ENCODE data around the gene MEOX2.

The MEOX2 gene

DNA sequence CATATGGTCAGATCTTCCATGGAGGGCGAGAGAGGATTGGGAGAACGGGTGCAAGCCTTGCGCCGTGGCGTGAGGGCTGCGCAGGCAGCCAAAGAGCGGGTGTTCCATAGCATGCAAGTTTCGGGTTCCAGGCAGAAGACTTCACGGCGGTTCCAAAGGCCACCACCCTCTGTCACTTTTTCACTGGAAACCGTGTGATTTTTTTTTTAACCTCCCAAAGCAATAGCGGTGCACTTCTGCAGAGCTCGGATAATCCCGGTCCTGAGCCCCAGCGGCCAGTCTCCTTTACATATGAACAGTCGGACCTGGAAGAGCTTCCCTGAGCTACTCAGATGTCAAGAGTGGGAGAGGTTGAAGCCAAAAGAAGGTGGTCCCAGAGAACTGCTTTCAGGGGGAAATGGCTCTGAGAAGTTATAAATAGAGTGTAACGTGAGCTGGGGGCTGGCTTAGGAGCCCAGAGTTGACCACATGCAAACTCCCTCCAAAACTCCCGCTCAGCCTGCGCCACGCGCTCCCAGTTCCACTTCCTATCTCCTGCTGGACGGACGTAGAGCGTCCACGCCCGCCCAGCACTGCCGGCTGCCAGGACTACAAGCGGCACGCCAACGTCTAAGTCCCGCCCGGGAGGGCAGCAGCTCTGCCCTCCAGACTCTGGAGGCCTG is at the start of gene MEOX2:
MEOX2 (minus strand) TSS at position 389 of the 662 bp plus-strand sequence; CDS start at position 108, 281 bp downstream.
- DNase-seq: no peak

DNA sequence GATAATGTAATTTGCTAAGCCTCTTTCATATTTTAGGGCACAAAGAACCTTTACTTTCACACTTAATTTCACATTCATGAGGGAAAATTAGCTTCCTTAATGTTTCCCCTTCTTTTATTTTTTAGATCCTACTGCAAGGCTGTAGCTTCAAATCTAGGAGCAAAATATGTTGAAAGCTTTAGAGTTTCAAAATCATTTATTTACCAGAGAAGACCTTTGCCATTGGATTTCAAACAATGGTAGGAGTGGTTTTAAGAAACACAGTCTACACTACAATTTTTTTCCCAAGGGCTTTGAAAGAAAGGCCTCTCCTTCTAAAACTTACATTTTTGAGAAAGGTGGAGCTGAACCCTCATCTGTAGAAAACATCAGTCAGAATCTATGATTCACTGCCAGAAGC is 43.3 kb upstream of the MEOX2 start:
- no peak for DNase-seq

DNA sequence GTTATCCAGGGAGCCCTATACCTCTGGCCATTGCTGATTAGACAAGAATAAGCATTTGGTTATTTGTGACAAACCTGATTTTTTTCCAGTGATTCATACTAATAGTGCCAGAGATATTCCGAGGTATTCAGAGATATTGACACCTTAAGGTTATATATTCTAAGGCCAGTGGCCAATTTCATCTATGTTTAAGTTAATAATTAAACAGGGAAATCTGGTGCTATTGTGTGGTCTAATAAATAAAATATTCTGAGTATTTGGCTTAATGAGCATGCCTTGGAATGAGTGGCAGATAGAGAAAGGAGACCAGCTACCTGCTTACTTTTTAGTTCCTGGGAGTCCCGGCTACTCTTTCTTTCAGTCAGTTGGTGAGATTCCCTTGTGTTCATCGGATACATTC is 38.6 kb upstream of the MEOX2 start:
- DNase-seq: no peak

DNA sequence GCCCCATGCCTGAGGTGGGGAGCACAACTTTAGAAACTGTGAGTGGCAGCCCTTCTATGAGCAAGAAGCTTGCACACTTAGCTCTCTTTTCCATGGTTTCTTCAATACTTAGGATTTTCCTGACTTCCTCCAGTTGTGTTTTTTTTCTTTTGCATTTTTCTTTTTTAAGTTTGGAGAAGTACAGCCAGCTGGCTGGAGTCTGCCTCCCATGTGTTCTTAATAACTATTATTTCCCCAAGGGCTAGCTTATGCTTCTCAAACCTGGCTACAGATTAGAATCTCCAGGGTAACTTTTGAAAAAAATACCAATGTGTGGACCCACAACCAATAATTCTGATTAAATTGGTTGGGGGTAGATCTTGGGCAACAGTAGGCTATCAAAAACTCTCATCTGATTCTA is 37.4 kb upstream of the MEOX2 start:
- no peak for DNase-seq

DNA sequence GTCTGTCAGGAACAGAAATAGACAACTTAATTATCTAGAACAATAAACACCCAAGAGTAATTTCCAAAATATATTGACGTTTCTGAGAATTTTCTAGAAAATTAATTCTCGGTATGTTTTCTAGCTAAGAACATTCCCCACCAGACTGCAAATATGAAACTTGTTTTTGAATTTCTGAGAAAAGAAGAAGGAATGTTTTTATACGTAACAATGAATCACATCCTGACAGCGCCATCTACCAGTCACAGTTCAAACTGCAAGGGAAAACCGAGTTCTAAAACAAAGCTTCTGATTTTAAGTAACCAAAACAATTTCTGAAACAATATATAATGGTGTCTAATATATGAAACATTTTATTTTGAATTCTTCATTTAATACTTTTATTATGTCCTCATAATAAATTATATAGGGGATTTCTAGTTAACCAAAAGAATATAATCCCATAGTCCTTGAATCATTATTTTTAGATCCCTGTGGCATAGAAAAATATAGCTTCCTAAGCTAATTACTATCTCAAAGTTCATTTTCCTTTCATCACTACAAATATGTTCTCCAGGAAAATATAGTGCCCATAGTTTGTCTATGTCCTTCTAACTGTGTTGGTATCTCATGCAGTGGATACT is 34.5 kb upstream of the MEOX2 start:
- DNase-seq: peak; percentile 53

DNA sequence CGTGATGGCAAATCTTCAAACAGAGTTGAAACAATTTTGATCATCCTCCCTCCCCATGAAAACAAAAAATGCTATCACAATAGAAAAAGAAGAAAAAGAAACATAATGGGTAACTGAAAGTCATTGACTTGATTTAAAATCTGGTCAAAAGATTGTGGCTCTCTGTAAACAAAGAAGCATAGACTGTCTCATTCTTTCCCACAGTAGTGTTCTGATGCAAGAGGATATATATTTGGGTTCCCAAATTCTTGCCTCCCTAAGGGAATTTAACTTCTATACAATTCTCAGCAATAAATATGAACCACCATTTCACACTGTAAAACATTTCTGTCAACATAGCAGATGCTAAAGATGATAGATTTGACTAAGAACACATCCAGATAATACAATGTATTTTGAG is 32.8 kb upstream of the MEOX2 start:
- peak; percentile 12 for DNase-seq

DNA sequence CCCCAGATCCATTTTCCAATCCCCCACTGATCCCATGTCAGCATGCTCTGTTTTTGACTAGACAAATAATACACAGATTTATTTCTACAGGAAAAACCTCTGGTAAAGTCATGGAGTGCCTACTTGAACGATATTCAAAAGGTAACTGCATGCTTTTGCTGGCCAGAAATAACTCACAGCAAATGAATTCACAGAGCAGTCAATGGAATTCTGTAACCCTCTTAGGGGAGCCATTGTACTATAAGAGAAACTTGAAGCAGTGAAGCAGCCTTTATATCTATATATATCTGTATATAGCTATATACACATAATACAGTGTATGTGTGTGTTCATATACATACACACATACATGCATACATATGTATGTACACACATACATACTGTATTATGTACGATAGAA is 29.0 kb upstream of the MEOX2 start:
- no peak for DNase-seq

DNA sequence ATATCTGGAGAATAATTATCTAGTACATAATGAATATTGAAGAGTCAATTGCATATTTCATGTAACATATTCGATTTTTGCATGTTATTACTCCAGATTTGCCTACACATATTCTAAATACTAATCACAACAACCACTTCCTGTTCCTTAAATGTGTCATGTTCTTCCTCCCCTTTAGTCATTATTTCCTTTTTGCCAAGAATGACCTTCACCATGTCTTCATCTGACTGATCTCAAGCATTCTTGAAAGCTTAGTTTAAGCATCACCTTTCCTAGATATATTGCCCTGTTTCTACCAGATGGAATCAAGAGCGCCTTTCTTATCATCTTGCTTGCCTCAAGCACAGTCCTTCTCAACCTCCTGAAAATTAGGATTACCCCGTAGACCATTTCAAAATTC is 23.5 kb upstream of the MEOX2 start:
- DNase-seq: no peak

DNA sequence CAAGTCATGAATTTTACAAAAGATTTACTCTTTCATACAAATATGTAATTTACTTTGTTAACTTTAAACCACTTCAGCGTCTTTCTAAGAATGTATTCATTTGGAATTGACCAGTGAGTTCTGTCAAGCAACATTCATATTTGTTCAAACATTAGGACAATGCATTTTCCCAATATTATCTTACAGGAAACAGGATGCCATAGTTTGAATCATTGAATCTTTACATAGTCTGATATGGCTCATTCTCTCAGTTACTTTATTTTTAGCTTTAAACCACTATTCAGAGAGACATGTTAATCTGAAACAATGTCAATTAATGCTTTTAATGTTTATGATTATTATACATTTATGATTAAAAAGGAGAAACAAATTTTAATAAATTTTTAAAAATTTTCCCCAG is 21.1 kb upstream of the MEOX2 start:
- no peak for DNase-seq

DNA sequence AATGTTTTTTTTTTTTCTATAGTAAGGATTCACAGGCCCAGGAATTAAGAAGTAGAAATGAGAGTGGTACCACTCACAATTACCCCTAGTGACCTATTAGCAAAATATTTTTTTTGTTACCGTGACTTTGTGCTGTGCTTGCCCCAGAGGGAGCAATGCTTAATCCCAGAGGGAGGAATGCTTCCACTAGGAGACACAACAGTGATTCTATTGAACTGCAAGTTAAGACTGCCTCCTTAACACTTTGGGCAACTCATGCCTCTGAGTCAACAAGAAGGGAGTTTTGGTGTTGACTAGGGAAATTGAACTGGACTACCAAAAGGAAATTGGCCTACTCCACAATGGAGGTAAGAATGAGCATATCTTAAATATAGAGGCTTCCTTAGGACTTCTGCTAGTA is 17.2 kb upstream of the MEOX2 start:
- DNase-seq: no peak

DNA sequence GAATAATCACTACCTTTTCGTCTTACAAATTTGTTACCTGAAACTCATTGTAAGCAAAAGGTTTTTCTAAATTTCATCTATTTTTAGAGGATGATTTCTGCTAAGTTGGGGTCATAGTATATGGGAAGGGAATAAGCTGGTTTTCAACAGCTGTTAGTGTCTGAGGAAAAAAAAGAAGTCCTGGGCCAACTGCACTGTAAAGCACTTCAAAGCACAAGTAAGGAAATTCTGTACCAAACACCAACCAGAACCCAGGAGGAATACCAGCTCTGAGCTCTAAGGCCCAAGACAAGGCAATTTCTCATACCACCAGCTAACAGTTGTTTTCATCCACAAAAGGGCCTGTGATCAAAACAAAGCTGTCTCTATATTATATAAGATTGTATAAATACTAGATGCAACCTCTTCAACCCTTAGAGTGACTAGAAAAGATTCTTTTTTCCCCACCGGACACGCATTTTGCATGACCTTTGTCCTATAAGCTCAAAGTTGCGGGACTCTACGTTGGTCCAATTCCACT is 6.1 kb upstream of the MEOX2 start:
- DNase-seq: no peak

DNA sequence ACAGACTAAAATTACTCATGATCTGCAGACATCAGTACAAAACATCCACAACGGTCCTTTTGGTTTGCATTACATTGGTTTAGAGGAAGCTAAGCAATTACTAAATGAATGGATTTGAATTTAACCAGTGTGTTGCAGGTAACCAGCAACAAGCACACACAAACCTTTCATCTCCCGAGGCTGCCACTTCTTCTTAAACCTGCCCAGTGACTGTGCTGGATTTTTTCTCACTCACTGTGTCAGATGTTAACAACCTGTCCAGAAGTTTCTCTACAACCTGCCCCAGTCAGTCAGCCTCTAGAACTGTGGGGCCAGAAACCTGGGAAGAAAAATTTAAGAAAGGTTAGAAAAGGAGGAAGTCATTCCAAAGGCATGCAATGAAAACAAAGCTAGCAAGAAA is 2.4 kb upstream of the MEOX2 start:
- peak; percentile 8 for DNase-seq

DNA sequence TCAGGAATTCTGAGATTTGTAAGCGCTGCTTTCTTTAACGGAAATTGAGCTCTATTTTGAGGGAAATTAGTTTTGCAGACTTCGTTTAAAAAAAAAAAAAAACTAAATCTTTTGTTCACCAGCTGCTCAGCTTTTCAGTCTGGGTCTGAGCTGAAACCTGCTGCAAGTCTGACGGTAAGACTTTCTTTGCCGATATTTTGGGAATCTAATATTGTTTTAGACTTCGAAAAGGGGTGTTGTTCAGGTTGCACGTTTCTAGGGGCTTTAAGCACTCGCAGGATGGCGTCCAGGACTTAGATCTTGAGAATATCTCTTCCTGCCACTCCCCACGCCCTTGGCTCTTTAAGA is 1.8 kb upstream of the MEOX2 start:
- DNase-seq: no peak

DNA sequence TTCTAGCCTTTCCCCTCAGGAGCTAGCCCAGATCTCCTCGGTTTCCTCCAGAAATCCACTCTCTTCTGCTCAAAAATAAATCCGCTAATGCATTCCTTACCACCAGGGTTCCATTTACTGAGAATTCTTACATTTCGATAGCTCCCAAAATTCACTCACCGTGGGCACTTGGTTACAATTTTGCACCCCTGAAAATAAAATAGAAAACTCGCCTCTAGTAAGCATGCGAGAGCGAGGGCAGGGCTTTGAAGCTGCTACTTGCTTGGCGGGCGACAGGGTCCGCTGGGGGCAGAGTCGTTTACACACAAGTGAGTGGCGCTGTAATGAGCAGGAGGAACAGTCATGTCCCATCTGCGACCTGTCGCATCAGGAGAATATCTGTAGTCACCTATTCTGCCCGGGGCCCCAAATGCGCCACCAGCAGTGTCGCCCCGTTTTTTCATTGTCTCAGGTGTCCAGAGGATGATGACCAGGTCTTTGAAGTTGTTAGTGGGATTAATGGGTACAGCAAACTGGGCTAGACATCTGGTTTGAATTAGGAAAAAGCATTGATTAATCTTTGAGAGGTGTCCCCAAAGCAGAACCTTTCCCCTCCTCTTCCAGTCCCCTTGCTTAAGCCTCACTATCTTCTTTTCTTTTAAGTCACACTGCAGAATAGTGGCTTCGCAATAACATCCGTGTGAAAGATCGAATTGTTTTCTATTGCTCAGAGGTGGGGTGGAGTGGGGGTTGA is 1.2 kb upstream of the MEOX2 start:
- no peak for DNase-seq

DNA sequence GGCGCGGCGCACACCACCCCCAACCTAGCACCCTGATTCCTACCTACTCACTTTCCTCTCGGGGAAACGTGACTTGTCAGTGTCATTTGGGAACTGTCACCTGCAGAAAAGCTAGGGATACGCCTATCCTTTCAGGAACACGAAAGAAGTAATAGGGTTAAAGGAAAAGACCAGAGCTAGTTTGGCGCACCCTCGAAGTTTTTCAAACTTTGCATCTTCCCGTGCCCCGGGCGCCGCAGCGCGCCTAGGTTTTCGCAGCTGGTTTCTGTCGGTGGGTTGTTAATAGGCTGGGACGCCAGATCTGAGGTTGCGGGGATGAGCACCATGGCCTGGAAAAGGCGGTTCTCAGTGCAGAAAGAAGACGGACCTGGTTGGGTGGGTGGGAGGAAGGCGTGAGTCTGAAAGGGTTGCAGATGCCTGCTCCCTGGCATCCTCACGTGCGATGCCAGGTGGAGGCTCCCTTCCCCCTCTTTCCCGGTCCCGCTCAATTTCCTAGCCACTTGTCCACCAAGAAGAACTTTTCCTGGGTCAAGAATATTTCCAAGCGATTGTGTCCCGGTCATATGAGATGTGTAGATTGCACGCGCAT is 568 bp upstream of the MEOX2 start:
- no peak for DNase-seq

DNA sequence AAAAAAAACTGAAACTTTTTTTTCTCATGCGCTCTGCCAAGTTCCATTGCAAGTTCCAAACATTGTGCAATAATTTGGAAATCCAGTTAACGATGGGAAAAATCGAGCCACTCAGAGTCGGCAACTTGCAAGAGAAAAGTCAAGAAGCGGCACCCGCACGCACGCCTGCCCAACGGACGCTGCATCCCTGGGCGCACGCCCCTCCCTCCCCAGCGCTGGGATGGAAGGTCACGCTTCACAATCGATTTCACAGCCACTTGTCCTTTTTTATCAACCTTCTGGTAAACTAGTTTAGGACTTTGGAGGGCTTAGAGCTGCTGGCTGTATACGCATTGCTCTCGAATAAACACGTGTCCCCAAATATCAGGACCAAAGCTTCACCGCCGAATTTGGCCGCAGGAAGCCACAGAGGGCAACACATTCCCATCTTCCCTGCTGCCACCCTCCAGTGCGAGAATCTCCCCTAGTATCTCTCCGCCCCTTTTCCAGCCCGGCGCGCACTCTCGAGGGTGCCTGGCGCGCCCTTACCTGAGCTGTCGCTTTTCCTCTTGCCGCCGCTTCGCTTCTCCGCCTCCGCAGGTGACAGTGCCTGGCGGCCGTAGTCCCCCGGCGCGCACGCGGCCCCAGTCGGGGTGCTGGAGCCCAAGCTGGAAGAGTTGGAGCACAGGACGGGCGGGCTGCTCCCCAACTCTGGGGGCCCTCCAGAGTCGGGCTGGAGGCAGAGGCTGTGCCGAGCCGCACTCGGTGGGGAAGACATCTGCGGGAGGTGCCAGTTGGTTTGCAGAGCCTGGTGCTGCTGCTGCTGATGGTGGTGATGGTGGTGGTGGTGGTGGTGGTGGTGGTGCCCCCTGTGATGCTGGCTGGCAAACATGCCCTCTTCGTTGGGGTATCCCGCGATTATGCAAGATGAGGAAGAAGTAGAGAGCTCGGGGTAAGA is 857 bp downstream of the MEOX2 start:
- peak; percentile 46 for DNase-seq

DNA sequence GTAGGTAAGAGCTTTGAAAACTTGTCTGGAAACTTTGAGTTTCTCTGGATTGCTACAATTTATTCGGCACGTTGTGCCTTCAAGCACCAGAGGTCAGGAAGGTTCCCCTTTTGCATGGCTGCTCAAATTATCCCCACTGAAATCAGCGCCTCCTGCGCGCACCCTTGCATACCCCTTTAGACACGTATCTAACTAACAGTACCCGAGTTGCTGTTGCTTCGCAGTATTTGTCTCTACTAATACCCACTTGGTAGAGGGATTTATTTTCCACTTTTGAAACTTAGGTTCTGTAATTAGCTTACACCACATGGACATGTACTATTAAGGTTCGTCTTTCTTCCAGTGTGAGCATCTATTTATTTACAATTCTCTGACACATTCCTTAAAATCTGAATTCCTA is 1.6 kb downstream of the MEOX2 start:
- DNase-seq: no peak

DNA sequence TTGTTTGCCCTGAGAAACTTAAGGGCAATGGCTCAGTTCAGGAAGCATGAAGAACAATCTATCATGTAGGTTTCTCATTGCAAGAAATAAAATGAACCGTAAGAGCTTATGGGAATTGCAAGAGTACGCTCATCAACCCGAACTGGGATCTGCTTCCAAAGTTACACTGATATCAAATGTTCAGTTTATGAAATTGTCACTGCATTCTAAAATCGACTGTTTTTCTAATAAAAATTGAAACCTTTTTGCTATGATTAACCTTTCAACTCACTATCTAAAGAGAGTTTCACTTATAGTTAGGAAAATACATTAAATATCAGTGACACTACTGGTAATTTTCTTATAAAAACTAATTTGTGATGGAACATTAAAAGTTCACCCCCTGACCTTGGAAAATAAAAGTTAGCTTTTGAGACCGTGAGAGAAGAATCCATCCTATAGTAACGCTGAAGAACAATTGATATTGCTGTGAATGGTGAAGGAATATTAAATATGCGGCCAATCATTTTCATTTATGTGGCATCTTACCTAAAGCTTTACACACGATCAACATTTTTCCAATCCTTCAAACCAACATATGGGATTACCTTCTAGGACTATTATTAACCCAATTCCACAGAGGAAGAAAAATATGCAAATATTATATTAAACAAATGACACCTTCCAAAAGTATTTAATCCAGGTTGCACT is 2.2 kb downstream of the MEOX2 start:
- no peak for DNase-seq

DNA sequence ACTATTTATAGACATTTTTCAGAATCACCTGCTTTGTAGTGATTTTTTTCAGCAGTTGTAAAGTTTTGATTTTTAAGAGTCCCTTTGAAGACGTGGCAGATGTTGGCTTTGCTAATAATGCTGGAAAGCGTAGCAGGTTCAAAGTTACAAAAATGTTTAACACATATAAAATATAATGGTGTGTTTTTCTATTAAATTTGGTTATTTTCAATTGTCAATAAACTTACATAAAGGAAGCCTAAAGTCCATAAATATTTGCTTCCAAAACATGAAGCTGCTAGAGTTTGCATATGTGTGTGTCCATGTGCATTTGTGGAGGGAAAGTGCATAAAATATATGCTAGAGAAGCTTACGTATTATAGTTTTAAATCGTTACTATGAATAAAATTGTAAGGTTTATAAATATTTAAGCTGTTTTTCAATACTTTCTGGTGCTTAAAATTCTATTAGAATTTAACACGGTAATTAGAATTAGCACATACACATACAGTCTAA is 3.7 kb downstream of the MEOX2 start:
- DNase-seq: no peak

DNA sequence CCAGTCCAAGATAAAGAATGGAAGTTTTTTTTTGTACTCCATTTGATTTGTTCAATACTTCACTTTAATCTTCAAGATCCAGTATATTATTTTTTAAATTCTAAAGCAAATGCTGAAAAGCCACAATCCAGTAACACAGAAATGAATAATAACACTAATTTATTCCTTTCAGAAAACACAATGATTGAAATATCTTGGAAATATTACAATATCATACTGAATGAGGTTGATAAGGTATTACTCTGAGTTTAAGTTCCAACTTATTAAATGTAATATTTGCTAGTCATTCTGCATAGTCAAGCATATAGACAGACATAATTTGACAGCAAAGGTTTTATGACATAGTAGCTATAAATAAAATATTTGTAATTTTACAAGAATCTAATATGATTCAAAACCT is 4.4 kb downstream of the MEOX2 start:
- no peak for DNase-seq

DNA sequence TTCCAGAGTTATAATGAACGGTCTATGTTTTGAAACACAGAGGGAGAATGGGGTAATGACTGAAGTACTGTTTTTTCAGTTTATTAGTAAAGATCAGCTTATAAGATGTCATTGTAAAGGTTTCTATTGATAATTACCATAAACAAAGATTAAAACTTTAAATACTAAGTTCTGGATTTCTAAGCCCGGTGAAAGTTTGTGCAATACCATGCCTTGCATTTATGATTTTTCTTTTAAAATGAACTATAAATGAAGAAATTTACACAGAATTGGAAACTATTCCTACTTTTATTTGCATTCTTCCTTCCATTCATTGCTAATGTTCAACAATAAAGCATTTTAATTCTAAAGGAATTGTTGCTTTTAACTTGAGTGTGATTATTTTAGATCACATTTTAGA is 4.9 kb downstream of the MEOX2 start:
- DNase-seq: no peak

DNA sequence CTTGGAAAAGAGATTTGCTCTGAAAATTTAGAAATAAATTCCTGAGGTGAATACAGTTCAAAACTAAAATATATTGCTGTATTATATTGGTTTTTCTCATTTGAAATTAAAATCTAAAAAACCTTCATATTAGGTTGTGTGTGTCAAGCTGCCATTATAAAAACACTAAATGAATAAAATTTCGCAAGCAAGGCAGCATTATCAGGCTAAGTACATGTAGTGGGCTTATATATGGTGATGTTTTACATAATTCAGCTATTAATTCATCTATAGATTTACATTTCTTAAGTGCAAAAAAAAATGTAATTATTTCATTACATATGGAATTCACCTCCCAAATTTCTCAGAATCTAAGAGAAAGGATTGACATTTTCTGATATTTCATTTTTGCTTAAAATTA is 5.3 kb downstream of the MEOX2 start:
- DNase-seq: no peak

Measured in NCI-H69 (cell line).